GM19099 (cell line): ENCODE measurements around the gene ACBD6.

ENCODE experiments used
- POLR2A ChIP-seq: IDR thresholded peaks from 3 replicates; pipeline ENCODE4 v1.6.1; 2011; ENCODE audit warnings: low read depth; ENCODE audit not compliant: insufficient read length; ENCODE audit errors: extremely low read depth

The ACBD6 gene

DNA sequence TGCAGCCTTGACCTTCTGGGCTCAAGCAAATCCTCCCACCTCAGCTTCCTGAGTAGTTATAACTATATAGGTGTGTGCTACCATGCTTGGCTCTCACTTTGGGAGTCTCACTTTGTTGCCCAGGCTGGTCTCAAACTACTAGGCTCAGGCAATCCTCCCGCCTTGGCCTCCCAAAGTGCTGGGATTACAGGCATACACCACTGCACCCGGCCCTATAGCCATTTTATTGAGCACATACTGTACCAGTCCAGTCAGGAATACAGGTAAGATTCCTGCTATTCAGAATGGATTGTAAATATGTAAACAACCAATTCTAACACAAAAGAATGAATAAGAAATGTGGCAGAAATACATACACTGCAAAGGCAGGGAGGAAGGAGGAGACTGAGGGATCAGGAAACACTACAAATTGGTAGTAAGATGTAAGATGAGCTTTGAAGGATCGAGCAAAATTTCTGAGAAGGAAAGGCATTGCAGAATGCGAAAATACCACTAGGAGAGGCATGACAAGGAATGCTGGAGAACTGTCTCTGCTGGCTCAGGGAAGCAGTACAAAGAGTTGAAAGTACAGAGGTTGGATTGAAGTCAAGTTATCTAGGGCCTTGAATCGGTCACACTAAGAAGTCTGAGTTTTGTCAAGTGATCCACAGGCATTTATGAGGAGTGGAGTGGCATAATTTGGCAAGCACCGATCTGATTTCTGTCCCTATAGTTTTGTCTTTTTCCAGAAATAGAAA lies 211.9 kb downstream of the ACBD6 start:
- no peak for TF ChIP-seq POLR2A

DNA sequence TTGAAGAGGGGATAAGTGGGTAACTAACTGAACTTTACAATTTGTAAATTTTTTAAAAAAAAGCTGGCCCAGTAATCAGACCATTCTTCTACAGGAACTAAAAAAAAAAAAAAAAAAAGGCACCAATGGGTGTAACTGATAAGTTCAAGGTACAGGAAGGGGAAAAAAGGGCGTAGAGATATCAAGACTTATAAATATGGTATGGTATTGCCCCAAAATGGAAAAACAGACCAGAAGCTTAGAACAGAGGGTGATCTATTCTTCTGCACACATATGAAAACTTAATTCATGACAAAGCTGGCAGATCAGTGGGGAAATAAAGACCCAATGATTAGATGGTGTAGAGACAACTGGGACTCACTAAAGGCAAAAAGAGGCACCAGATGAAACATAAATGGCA lies 213.4 kb downstream of the ACBD6 start:
- TF ChIP-seq POLR2A, result no peak

DNA sequence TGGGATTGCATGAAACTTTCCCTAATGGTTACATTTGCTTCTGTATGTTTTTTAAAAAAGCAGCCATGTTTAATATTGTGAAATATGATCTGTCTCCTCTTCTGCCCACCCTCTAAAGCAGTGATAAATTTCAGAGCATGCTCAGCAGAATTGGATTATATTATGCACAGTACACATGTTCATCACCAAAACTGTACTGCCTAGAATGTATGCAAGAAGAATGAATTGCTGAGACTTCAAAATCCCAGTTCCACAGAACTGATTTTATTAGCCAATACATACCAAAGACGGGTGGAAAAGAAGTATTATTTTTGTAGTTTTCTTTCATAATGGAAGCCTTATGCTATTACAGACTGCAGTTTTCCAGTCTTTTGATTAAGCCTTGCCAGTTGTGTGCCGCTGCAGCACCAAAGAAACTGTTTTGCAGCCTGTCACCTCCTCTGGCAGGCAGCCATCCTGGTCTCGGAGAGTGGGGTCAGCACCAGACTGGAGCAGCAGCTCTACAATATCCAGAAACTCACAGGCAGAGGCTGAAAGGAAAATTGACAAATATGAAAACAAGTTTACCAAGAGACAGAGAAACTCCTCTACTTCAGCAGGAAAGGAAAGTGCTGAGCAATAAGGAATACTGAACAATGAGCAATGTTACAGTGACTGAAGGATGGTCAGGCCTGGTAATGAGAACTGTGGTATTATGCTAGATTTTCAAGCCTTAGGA lies 214.2 kb downstream of the ACBD6 start:
- no peak for TF ChIP-seq POLR2A

DNA sequence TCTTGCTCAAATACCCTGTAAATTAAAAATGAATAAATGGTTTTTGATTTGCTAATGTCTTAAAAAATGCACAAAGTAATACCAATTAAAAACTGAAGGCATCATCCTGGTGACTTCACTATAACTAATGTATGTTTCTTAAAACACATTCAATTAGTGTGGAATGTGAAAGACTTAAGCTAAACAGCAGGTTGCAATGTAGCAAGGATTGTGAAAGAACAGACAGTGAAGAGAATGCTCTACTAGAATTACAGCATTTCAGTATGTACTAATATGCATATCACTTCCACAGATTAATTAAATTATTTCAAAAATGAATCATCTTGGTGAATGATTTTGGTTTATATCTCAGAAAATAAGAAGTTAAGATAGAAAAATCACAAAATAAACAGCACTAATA lies 216.0 kb downstream of the ACBD6 start:
- no peak for TF ChIP-seq POLR2A

DNA sequence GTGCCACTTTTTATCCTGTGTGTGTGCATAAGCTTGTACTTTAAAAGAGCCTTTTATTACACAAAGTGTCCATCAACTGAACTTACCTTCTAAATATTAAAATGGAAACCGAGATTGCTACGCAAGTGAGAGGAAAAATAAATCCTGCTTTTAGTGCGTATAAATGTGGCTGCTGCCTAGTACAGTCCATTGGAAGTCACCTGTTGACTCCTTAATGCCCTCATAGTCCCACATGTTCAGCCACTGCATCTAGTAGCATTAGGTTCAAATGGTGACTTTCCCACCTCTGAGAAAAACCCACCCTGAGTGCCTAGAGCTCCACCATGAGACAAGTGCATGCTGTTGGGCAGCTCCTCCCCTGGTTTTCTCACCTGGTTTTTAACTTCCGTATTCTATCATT lies 219.3 kb downstream of the ACBD6 start:
- TF ChIP-seq POLR2A, result no peak

DNA sequence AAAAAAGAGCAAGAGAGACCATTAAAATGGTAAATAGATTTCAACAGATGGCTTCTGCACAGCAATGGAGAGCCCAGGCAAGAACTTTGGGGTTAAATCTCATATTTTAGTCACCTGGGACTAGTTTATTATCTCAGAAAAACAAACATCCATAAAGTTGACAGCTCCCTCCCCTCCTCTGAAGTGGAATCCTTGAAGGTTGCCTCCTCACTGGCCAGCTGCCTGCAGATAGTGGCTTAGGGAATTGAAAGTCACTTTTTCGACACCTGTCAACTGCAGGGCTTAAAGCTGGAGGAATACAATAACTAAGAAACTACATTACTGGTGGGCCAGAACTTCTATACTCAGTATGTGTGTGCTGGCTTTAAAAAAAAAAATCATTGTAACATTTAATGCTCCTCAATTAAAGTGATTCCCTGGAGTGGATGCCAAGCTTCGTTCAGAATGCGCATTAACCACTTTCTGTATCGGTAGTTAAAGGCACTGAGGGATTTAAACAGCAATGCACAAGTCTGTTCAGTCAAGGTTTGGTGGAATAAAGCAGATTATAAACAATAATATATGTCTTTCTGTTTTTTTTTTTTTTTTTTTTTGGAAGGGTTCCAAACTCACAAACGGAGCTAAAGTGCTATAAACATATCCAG lies 219.9 kb downstream of the ACBD6 start:
- no peak for TF ChIP-seq POLR2A

DNA sequence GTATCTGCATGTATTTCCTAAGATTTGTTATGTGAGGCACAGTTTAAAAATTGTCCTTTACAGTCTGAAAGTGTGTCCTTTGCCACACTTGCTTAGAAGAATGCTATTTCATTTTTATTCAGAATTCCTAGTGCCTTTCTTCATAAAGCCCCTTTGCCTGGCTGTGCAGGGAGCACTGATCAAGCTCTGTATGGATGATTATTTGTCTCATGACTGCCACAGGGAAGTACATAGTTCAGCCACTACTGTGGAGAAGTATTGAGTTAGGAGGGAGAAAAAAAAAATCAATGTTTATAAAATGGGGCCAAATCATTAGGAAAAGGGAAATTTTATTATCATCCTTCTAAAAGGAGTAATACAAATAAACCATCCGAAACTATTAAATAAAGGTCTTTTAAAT lies 220.9 kb downstream of the ACBD6 start:
- TF ChIP-seq POLR2A, result no peak

DNA sequence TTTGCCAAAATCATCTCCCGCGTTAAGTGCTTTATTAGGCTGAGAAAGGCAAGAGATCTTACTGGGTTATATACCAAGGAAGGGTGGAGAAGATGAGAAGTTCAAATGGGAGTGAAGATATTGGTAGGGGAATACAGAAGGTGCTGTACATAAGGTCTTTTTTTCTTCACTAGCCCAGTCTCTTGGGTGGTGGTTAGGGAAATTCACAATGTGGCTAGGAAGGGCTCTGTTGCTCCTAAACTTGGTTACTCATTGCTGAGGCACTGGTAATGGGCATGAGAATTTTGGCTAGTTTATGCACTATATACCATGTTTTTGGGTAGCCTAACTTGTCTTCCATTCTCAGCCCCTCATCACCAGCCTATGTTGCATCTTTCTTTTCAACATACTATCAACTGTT lies 221.8 kb downstream of the ACBD6 start:
- no peak for TF ChIP-seq POLR2A

DNA sequence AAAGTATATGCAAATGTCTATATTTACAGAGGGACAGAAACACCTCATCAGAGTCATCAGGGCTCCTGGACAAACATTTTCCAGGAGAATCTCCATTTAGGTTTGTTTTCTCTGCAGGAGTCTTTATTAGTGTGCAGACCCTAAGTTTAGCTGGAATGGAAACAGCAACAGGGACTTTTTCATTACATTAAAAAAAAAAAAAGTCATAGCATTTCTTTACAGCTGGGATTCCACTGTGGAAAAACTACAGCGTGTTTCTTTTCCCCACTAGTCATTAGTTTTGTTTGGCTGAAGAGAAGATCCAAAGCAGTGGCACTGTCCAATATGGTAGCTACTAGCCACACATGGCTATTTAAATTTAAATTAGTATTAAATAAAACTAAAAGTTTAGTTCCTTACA lies 222.7 kb downstream of the ACBD6 start:
- TF ChIP-seq POLR2A, result no peak

DNA sequence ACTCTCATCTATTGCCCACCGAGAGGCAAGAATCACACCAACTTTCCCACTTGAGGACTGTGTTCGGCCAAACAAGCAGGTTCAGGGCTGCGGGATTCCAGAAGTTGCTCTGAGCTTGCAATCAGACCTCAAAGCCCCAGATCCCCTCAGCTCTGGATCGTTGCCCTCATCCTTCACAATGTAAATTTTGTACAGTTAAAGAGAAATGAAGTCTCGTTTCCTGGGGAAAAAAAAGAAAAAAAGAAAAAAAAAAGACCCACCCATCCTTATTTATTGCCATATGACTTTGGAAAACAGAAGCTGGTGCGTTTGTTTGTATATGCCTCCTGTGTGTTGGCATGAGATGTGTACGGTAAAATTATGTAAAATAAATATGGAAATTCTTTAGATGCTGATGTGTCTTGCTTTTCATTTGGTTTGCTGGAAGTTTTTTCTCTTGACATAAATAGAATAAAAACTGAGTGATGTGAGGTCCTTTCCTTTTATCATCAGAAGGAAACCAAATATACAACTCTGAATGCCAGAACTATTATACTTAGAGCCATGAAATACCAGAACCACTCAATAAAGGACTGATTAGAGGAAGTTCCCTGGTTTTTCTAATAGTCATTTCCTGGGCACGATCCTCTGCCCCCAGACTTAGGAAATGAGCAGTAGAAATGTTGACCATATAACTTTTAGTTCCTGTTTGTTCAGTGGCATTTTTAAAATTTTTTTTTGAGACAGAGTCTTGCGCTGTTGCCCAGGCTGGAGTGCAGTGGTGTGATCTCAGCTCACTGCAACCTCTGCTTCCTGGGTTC lies 223.6 kb downstream of the ACBD6 start:
- TF ChIP-seq POLR2A, result no peak

DNA sequence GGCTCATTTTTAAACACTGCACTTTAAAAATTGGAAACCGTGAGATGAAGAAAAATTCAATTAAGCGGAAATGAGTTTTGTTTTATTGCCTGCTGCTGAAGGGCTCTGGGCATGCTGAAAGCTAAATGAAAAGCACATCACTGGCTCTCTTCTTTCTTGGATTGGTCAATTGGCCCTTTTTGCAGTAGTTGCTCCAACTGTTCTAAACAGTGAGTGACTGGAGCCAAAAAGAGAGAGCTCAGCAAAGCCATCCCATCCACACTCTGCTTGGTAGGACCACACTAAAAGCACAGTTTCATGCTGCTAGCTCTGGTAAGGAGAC lies 224.2 kb downstream of the ACBD6 start:
- no peak for TF ChIP-seq POLR2A

DNA sequence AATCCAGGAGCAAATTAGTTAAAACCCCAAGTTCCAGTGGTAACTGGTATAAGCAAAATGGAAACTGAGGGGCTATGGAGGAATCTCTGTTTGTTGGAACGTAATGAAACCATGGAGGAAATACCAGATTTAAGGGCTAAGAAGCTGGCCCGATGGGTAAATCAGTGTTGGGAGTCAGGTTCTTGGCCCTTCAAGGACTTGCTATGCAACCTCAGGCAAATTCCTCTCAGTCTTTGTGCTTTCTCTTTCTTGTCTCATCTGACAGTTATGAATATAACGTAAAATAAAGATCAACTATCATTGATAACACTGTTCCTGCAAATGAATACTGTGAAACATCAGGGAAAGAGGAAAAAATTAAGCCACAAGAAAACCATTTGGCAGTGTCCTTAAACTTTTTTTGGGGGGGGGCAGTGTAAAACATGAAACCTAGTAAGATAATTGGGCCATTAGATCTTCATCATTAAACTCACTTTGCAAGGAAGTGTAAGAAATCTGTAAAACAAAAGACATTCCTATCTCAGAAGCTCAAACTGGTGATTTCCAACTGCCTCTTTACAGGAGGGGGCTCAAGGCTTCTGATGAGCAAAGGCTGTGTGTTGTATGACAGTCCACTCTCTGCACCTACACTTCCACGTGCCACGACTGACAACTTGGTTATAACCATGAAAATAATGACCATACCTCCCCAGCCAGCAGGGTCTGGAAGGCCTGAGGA lies 224.7 kb downstream of the ACBD6 start:
- TF ChIP-seq POLR2A, result no peak

DNA sequence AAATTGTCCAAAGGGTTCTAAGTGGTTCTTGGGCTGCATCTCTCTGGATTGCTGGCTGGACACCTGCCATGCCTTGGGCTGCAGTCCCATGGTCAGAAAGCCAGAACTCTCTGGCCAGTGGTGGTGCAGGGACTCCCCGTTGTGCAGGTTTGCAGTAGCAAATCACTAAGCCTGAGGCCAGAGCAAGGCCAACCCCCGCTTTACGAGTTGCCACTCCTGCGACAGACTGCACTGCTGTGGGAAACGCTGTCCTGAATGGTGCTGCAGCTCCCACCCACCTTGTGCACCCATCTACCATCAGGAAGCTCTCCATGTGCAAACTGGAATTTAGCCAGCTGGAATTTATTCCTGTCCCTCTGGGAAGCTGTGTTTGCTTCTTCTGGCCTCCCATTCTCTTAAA lies 226.7 kb downstream of the ACBD6 start:
- no peak for TF ChIP-seq POLR2A

DNA sequence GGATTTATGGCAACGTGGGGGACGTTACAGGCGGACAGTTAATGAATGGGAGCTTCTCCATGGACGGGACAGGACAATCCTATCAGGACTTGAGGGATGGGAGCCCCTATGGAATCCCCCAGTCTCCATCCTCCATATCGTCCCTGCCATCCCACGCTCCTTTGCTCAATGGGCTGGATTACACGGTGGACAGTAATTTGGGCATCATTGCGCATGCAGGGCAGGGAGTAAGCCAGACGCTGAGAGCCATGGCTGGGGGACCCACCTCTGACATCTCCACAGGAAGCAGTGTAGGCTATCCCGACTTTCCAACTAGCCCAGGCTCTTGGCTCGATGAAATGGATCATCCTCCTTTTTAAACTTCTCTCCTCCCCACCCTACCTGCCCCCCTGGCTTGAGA lies 228.2 kb downstream of the ACBD6 start:
- no peak for TF ChIP-seq POLR2A

DNA sequence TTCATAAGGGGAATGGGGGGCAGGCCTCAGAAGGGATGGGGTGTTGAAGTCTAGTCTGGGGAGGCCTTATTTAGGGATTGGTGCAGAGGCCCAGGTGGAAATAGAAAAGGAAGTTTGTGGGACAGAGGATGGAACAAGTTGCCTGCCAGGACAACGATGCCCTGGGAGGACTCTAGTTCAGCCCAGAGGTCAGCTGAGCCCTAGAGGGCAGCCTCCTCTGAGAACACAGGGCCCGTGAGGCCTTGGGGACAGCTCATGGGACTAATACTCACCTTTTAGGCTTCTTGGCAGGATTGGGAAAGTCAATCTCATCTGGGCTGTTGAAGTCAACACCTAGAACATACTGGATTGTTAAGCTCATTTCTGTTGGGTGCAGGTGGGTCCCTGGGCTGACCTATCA lies 229.3 kb downstream of the ACBD6 start:
- TF ChIP-seq POLR2A, result no peak
